ENCODE data around the gene SMIM17.

GRCh38 chr19:56668676-56669075 lies 25.7 kb downstream of the SMIM17 start:
- TF ChIP-seq CTCF (IDR thresholded peaks at IDR 0.05): no peak
- TF ChIP-seq POLR2A (IDR thresholded peaks at IDR 0.05): no peak
